H7 (cell line): Measurements from ENCODE around the gene MID1. TPM values are rescaled to one million over a fixed set of nuclear protein-coding genes. Genes with fewer than 3 reads are reported as not detected.

ENCODE experiments used
- DNase-seq: peaks from one replicate; pipeline ENCODE4 v3.0.0; 2012
- H3K27me3 ChIP-seq: 2 replicates; pipeline ENCODE4 v1.6.0; 2011; ENCODE audit warnings: mild to moderate bottlenecking, low read length; ENCODE audit not compliant: control insufficient read depth, insufficient read depth
- H3K36me3 ChIP-seq: replicated peaks from 2 replicates; pipeline ENCODE4 v1.5.1; 2011; ENCODE audit warnings: low read length; ENCODE audit not compliant: control insufficient read depth, insufficient read depth
- H3K4me3 ChIP-seq: 2 replicates; pipeline ENCODE4 v1.5.1; 2011; ENCODE audit warnings: low read depth, mild to moderate bottlenecking, control low read depth, low read length, moderate library complexity; ENCODE audit not compliant: insufficient read depth
- total RNA-seq: library from RNA; depleted of rRNA; stranded (reverse); fragments of >200 nt; shearing (Covaris generic); gene quantifications from 2 replicates; pipeline ENCODE4 v1.2.3, GENCODE V29; 2014

The MID1 gene
- total RNA-seq, 1 experiment from 2014 or later: 55.1 TPM

DNA sequence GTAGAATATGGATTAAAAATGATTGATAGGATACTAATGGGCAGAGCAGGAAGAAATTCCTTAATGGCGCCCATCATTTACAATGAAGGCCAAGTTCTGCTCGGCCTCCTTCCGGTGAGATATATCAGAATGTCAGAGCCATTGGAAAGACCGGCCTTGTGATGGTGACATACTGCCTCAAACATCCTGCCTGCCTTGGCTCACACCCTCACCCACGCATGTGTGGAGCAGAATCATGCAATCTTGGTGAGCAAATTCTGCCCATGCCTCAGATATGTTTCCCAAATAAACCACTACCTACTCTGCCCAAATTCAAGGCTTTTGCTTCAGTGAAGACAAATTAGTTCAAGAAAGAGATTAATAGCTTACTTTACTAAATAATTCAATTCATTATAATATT lies 163.3 kb downstream of the MID1 start:
- no peak for DNase-seq
- H3K36me3 ChIP-seq: peaks cover 3% of the 10 kb centered on the region
- no peaks in the 10 kb centered on the region for H3K27me3 ChIP-seq
- H3K4me3 ChIP-seq: no peak overlapping the region

GRCh38 chrX:10453945-10454344 lies 166.4 kb downstream of the MID1 start:
- peaks cover 3% of the 10 kb centered on the region for H3K36me3 ChIP-seq
- no peak overlapping the region for H3K4me3 ChIP-seq
- H3K27me3 ChIP-seq: no peaks in the 10 kb centered on the region
- no peak for DNase-seq

GRCh38 chrX:10450959-10451355 lies 169.4 kb downstream of the MID1 start:
- H3K36me3 ChIP-seq: peaks cover 3% of the 10 kb centered on the region
- no peak for DNase-seq
- H3K27me3 ChIP-seq: no peaks in the 10 kb centered on the region
- H3K4me3 ChIP-seq: no peak overlapping the region

DNA sequence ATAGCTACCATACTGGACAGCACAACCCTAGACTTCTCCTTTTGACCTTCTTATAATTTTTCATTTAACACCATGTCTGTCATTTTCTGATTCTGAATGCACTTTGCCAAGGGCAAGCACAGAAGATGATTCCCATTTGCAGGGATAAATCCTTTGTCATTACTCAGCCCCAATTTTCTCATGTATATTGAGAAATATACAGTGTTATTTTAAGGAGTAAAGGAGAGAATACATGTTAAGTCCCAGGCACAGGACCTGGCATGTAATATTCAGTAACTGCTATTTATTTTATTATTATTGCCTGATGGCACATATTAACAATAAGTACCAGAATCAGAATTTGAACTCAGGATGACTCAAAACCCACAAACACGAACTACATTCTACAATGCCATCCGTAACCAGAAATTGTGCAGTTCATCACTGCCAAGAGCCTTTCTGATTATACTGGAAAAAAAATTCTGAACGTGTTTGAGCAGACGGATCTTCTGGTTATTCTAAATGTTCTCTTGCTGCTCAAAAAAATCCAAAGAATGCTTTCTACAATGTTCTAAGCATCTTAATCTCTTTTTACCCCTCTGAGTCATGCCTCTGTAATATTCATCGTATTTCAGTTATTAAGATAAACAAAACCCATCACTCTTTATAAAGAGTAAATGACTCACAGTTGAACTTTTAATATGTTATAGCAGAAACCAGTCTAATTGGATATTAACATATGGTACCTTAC lies 170.0 kb downstream of the MID1 start:
- H3K36me3 ChIP-seq: peaks cover 3% of the 10 kb centered on the region
- no peak overlapping the region for H3K4me3 ChIP-seq
- no peak for DNase-seq
- no peaks in the 10 kb centered on the region for H3K27me3 ChIP-seq

- no peak overlapping the region for H3K4me3 ChIP-seq
- no peaks in the 10 kb centered on the region for H3K36me3 ChIP-seq
- H3K27me3 ChIP-seq: no peaks in the 10 kb centered on the region; the same call in 1 of the 2 replicates
- no peak for DNase-seq
Observed at GRCh38 chrX:10447564-10448214, 172.7 kb downstream of the MID1 start.

DNA sequence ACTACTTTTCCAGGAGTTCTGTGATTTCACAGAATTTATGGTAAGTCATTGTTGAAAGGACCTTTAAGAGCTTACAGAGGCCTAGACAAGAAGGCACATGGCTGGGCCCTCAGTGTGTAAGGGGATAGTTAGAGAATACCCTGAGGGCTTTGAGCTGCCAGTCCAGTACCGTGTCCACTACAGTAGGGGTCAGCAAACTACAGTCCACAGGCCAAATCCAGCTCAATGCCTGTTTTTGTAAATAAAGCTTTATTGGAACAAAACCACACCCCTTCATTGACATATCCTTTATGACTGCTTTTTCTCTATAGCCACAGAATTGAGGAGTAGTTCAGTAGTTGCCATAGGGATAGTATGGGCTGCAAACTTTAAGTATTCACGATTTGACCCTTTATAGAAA lies 176.2 kb downstream of the MID1 start:
- no peaks in the 10 kb centered on the region for H3K36me3 ChIP-seq
- no peak for DNase-seq
- no peaks in the 10 kb centered on the region; the same call in 1 of the 2 replicates for H3K27me3 ChIP-seq
- H3K4me3 ChIP-seq: no peak overlapping the region

- no peak overlapping the region for H3K4me3 ChIP-seq
- DNase-seq: peak; percentile 40
- no peaks in the 10 kb centered on the region; the same call in 1 of the 2 replicates for H3K27me3 ChIP-seq
- no peaks in the 10 kb centered on the region for H3K36me3 ChIP-seq
Observed at GRCh38 chrX:10441464-10441863, 178.9 kb downstream of the MID1 start.

DNA sequence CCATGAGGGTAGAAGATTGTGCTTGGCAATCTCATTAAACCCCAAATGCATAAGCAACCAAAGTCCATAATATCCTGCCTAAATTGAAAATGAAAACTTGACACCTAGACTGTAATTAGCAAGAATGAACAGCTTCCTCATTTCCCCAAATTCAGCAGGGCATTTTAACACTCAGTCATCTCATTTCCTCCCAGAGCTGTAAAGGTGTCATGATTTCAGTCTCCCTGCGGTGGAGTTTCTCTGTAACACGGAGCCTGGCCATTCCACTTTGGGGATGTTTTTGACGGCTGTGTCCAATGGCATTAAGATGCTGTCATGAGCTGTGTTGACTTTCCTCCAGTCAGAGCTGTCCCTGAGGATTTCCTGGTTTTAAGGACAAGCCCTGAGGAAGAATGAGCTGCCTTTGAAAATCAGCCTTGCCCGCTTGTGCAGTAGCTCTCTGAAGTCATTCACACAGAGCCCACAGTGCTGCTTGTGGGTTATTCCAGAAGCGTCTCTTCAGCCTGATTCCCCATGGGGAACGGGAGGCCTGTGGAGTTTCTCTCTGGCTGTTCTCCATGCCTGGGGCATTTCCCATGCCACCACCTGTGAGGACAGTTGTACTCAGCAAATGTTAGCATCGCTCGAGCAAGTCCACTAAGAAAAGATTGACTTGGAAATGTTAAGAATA lies 187.0 kb downstream of the MID1 start:
- H3K4me3 ChIP-seq: no peak overlapping the region
- H3K27me3 ChIP-seq: no peaks in the 10 kb centered on the region
- no peaks in the 10 kb centered on the region for H3K36me3 ChIP-seq
- no peak for DNase-seq

DNA sequence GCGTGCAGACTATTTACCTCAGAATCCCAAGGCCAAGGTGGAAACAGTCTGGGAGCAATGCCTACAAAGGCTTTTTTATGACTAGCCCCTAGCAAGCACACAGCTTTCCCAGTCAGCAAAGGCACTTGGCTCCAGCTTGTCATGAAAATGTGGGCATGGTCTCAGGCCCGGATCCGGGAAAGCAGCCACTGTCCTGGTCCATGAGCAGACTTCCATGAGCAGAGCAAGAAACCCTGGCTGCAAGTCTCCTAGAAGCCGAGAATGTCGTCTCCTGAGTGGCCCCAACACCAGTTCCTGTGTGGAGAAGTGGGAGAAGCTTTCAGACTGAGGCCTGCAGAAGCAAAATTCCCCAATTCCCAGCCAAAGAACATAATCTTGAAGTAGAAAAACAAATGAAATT lies 190.5 kb downstream of the MID1 start:
- no peak overlapping the region for H3K4me3 ChIP-seq
- no peak for DNase-seq
- no peaks in the 10 kb centered on the region for H3K27me3 ChIP-seq
- no peaks in the 10 kb centered on the region for H3K36me3 ChIP-seq

- Histone ChIP-seq H3K27me3 (no peaks in the 10 kb centered on the region), H3K4me3 (no peak overlapping the region), H3K36me3 (no peaks in the 10 kb centered on the region)
- DNase-seq: no peak
Observed at GRCh38 chrX:10427249-10427648, 193.1 kb downstream of the MID1 start.

DNA sequence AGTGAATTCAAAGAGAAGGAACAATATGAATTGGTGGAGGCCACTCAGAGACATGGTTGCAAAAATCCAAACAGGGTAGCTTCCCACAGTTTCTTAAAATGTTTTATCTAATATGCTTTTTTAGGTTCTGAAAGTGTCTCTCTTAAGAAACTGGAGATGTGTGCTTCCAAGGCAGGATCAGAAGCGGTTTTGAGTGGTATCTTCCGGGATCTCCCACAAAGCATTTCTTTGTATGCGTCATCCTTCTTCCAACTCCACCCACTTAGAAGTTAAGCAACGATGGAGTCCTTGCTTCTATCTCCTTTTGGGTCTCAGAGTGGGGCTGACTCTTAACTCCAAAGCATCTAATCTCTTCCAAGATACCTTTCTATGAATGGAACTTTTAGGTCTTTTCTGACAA lies 196.7 kb downstream of the MID1 start:
- Histone ChIP-seq H3K27me3 (no peaks in the 10 kb centered on the region), H3K36me3 (no peaks in the 10 kb centered on the region), H3K4me3 (no peak overlapping the region)
- DNase-seq: no peak

DNA sequence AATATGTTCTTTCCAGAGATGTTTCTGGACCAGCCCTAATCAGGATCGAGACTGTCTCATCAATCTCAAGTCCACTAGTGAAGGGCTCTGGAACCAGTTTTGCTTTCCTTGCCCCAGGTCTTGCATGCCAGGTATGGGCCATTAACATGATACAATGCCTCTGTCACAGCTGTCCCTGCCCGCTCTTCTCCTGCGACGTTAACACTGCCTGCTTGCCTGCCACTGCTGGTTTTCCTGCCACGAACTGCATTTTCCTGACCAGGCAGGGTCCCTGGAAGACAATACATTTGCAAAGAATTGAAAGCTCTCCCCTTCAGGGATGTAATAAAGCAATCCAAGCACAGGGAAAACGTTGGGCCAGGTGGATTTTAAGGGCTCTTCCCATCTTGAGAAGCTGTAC lies 200.3 kb downstream of the MID1 start:
- no peaks in the 10 kb centered on the region for H3K27me3 ChIP-seq
- no peak for DNase-seq
- H3K4me3 ChIP-seq: no peak overlapping the region

DNA sequence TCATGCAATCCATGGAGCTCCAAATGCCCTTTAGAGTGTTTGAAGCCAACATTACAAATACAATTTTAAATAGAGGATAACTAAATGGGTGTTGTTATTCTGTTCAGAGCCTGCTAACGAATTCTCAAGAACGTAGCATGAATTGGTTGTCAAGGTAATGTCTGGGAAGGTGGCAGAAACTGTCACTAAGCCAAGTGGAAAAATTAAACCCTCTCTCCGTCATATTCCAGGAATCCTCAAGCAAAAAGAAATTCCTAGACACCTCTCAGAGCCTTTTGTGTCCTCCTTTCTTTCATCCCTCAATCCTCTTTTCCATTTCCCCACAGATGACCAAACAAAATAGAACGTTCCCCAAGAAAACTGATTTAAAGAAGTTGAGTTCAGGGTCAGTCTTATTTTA lies 204.0 kb downstream of the MID1 start:
- Histone ChIP-seq H3K36me3 (no peaks in the 10 kb centered on the region), H3K4me3 (no peak overlapping the region), H3K27me3 (no peaks in the 10 kb centered on the region)
- DNase-seq: no peak

More for the DNA sequence above, 200.3 kb downstream of the MID1 start:
- no peaks in the 10 kb centered on the region for H3K36me3 ChIP-seq

DNA sequence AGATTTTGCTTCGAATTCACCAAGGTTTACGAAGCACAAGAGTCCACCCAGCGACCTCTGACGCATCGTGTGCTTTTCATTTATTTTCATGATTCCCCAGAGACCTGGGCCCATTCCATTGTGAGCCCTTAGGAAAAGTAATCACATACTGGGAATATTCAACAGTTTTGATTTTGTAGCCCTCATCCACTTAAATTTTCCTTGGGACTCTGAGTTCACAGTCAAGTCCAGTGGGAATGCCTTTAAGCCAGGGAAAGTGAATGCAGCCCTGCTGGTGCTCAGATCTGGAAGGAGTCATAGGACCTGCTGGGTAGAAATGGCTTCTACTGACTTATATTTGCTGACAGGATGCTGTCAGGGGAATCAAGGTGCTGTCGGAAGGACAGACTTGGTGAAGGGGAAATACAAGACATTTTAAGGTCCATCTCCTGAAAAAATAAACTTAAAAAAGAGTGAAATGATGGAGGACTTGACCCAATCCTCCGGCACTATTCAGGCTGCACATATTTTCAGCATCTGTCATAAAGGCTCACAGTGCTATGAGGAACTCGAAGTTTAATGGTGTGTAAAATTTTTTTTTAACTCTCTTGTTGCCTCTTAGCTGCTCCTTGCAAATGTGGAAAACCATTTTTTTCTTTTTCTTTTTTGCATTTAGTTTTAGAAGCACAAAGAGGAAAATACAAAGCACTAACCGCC lies 204.9 kb downstream of the MID1 start:
- no peaks in the 10 kb centered on the region for H3K36me3 ChIP-seq
- no peak for DNase-seq
- no peak overlapping the region for H3K4me3 ChIP-seq
- no peaks in the 10 kb centered on the region for H3K27me3 ChIP-seq
